Keratinocyte (primary cell): ENCODE measurements around the gene RDH5. TPM values are rescaled to one million over a fixed set of nuclear protein-coding genes. Genes with fewer than 3 reads are reported as not detected.

Experiments
- DNase-seq: peaks from one replicate; pipeline ENCODE4 v3.0.0-alpha.2; 2011; ENCODE audit warnings: low read depth, missing footprints, low spot score
- FAIRE-seq: peaks from 2 replicates; lab custom pipeline; 2011; peaks lifted over from hg19 to GRCh38; lab: Jason Lieb, UNC
- H2AFZ ChIP-seq: 2 replicates; pipeline ENCODE4 v1.6.0; 2012; ENCODE audit warnings: low read length, control low read depth, inconsistent platforms; ENCODE audit not compliant: control insufficient read depth
- H3K27ac ChIP-seq: 2 replicates; pipeline ENCODE4 v1.5.1; 2011; ENCODE audit warnings: low read length; ENCODE audit not compliant: control insufficient read depth, insufficient read depth
- H3K27me3 ChIP-seq: 3 replicates; pipeline ENCODE4 v1.6.0; 2011; ENCODE audit warnings: low read length; ENCODE audit not compliant: control insufficient read depth, insufficient read depth; ENCODE audit errors: extremely low read depth
- H3K36me3 ChIP-seq, 2 experiments: 2 replicates in 1 of 2; 3 replicates in 1 of 2; pipeline ENCODE4 v1.5.1; 2011; ENCODE audit warnings: low read length in 2 of 2, mild to moderate bottlenecking in 1 of 2; ENCODE audit not compliant: control insufficient read depth in 2 of 2, insufficient read depth in 2 of 2; ENCODE audit errors: extremely low read depth in 1 of 2
- H3K4me1 ChIP-seq: 3 replicates; pipeline ENCODE4 v1.5.1; 2011; ENCODE audit warnings: low read length; ENCODE audit not compliant: control insufficient read depth, insufficient read depth; ENCODE audit errors: extremely low read depth
- H3K4me2 ChIP-seq: 3 replicates; pipeline ENCODE4 v1.6.0; 2011; ENCODE audit warnings: low read depth, low read length; ENCODE audit not compliant: control insufficient read depth, insufficient read depth; ENCODE audit errors: extremely low read depth
- H3K4me3 ChIP-seq, 3 experiments: fragments of 200-600 bp in 1 of 3; sonication (generic) in 1 of 3; 2 replicates in 2 of 3; 3 replicates in 1 of 3; pipeline ENCODE4 v1.5.1; 2011 to 2016; ENCODE audit warnings: low read length in 3 of 3, mild to moderate bottlenecking in 3 of 3, control low read depth in 2 of 3, inconsistent platforms in 1 of 3, low read depth in 1 of 3, mixed read lengths in 1 of 3, mixed run types in 1 of 3, moderate library complexity in 1 of 3; ENCODE audit not compliant: control insufficient read depth in 2 of 3, insufficient read depth in 2 of 3; ENCODE audit errors: extremely low read depth in 1 of 3
- H3K79me2 ChIP-seq: 2 replicates; pipeline ENCODE4 v1.6.0; 2012; ENCODE audit warnings: low read length; ENCODE audit not compliant: control insufficient read depth, insufficient read depth
- H3K9ac ChIP-seq: 3 replicates; pipeline ENCODE4 v1.6.0; 2011; ENCODE audit warnings: low read length; ENCODE audit not compliant: control insufficient read depth, insufficient read depth; ENCODE audit errors: extremely low read depth
- H3K9me1 ChIP-seq: 3 replicates; pipeline ENCODE4 v1.6.0; 2011; ENCODE audit warnings: low read length; ENCODE audit not compliant: control insufficient read depth, insufficient read depth; ENCODE audit errors: extremely low read depth
- H3K9me3 ChIP-seq: 2 replicates; pipeline ENCODE4 v1.5.1; 2012; ENCODE audit warnings: low read depth, low read length; ENCODE audit not compliant: control insufficient read depth
- H4K20me1 ChIP-seq: 3 replicates; pipeline ENCODE4 v1.6.0; 2011; ENCODE audit warnings: low read length; ENCODE audit not compliant: control insufficient read depth, insufficient read depth; ENCODE audit errors: extremely low read depth
- EZH2 ChIP-seq: IDR thresholded peaks from one replicate; pipeline ENCODE4 v1.6.1; 2012; ENCODE audit warnings: inconsistent platforms, mild to moderate bottlenecking, low read length, moderate library complexity
- dilution Hi-C: fragments of 300-500 bp; cut with MboI; formaldehyde crosslinking; loops from one replicate; pipeline ENCODE4 v1.7.0; 2020; ENCODE audit warnings: low sequenced_read_pairs; ENCODE audit not compliant: extremely low pct_ligation_motif_present
- polyA plus RNA-seq, 5 experiments: library from polyadenylated mRNA; depleted of rRNA in 3 of 5; stranded (reverse) in 3 of 5; stranded (forward) in 1 of 5; unstranded in 1 of 5; fragments of >200 nt; gene quantifications; 1 replicate in 1 of 5; 2 replicates in 3 of 5; 3 replicates in 1 of 5; pipeline versions ENCODE4 v1.2.1 to v1.2.3, GENCODE V29; 2011 to 2012; ENCODE audit warnings: missing spikeins in 2 of 5, low read depth in 1 of 5, low replicate concordance in 1 of 5
- TF ChIP-seq, protein P1 (sequence below), 3 experiments: IDR thresholded peaks in 1 of 3; conservative IDR thresholded peaks in 1 of 3; optimal IDR thresholded peaks in 1 of 3; 2 replicates in 2 of 3; 3 replicates in 1 of 3; pipeline versions ENCODE3 to v1.5.1; 2011; ENCODE audit warnings: low read length in 3 of 3, mild to moderate bottlenecking in 3 of 3, moderate library complexity in 2 of 3, control low read depth in 1 of 3, inconsistent platforms in 1 of 3; ENCODE audit not compliant: insufficient read depth in 2 of 3; ENCODE audit errors: extremely low read depth in 1 of 3

RDH5 gene
- polyA plus RNA-seq, 1 donor (not counting 4 experiments of a cell fraction or from before 2014, with no cell fraction given): 1.2 TPM

DNA sequence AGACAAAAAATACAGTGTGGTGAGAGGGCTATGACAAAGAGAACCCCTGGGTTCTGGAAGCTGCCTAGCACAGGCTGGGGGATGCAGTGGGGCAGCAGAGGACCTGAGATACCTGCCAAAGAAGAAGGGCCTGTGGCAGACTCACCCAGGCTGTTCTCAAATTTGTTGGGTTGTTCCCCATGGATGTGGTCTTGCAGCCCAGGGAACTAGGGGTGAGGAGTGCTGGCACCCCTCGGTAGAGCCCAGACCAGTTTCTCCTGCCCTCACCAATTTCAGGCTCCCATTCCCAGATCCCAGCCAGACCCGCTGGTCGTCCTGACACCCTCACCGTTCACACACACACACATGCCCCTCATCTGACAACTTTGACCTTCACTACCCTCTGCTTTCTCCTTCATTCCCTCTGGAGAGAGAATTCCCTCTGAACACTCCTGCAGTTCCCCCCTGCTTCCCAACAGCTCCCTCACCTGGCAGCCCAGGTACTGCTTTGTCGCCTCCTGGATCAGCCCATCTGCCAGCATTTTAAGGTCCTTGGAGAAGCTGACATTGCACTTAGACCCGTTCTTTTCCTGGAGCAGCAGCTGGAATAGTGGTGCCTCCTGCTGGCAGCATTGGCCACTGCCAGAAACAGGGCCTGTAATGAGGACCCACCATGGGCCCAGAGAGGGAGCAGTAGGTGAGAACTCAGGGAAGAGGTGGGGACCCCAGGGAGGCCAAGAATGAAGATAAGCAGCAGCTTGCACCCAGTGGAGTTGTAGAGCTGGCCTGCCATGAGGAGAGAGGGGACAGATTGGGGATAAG, 16.8 kb downstream of the RDH5 start:
- H3K36me3 ChIP-seq: no peaks in the 10 kb centered on the region
- DNase-seq (peak; percentile 71), FAIRE-seq (no peak)
- no peak overlapping the region for H3K27ac ChIP-seq
- TF ChIP-seq, protein P1, sequence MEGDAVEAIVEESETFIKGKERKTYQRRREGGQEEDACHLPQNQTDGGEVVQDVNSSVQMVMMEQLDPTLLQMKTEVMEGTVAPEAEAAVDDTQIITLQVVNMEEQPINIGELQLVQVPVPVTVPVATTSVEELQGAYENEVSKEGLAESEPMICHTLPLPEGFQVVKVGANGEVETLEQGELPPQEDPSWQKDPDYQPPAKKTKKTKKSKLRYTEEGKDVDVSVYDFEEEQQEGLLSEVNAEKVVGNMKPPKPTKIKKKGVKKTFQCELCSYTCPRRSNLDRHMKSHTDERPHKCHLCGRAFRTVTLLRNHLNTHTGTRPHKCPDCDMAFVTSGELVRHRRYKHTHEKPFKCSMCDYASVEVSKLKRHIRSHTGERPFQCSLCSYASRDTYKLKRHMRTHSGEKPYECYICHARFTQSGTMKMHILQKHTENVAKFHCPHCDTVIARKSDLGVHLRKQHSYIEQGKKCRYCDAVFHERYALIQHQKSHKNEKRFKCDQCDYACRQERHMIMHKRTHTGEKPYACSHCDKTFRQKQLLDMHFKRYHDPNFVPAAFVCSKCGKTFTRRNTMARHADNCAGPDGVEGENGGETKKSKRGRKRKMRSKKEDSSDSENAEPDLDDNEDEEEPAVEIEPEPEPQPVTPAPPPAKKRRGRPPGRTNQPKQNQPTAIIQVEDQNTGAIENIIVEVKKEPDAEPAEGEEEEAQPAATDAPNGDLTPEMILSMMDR (optimal IDR thresholded peaks at IDR 0.05 in 1 of 3, IDR thresholded peaks at IDR 0.05 in 1 of 3, conservative IDR thresholded peaks at IDR 0.05 in 1 of 3; ENCODE audit: extremely low read depth in 1 of 3, insufficient read depth in 2 of 3, low read length in 3 of 3): peak; percentile 81 to 96 (median 82)
- TF ChIP-seq EZH2: no peak
- no peaks in the 10 kb centered on the region for H3K9me3 ChIP-seq
- no peak overlapping the region for H3K4me2 ChIP-seq
- no peaks in the 10 kb centered on the region for H3K9me1 ChIP-seq
- no peak overlapping the region for H3K9ac ChIP-seq
- no peaks in the 10 kb centered on the region for H3K79me2 ChIP-seq
- no peaks in the 10 kb centered on the region for H3K27me3 ChIP-seq
- H4K20me1 ChIP-seq: no peaks in the 10 kb centered on the region
- H2AFZ ChIP-seq: no peak overlapping the region
- peaks cover 6% of the 10 kb centered on the region for H3K4me1 ChIP-seq
- dilution Hi-C loops: no loop called here
- no peak overlapping the region for H3K4me3 ChIP-seq

DNA sequence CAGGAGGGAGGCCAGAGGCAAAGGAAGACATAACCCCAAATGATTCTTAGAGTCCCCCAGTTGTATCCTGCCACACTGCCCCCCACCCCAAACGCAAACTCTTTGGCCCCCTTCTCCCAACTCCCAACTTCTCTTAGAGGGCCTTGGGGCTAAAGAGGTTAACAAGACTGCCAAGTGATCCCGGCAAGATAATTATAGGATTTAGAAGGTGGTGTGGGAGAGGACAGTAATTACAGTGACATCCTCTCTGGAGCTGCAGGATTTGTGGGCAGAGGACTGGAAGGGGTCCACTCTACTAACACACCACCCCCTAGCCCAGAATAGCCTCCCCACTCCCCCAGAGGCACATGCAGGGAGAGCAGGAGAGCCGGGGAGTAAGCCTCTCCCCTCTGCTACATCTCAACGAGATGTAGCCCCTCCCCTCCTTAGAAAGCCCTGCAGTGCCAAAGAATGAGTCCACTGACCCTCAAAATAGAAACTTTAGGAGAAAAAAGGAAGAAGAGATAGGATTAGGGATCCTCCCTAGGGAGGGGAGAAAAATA, 17.5 kb downstream of the RDH5 start:
- Histone ChIP-seq H3K36me3 (no peaks in the 10 kb centered on the region), H3K27me3 (no peaks in the 10 kb centered on the region), H3K9me3 (no peaks in the 10 kb centered on the region), H3K4me3 (no peak overlapping the region), H2AFZ (peak overlapping the region; percentile 57), H3K9me1 (no peaks in the 10 kb centered on the region), H3K9ac (no peak overlapping the region), H3K4me1 (peaks cover 9% of the 10 kb centered on the region), H4K20me1 (no peaks in the 10 kb centered on the region), H3K4me2 (peak overlapping the region; percentile 81), H3K79me2 (no peaks in the 10 kb centered on the region), H3K27ac (no peak overlapping the region)
- dilution Hi-C loops: no loop called here
- TF ChIP-seq, protein P1 (optimal IDR thresholded peaks at IDR 0.05 in 1 of 3, IDR thresholded peaks at IDR 0.05 in 1 of 3, conservative IDR thresholded peaks at IDR 0.05 in 1 of 3; ENCODE audit: extremely low read depth in 1 of 3, insufficient read depth in 2 of 3, low read length in 3 of 3): no peak
- no peak for TF ChIP-seq EZH2
- DNase-seq: no peak
- FAIRE-seq: no peak
